GM19395 (cell line): Measurements from ENCODE around the gene GALNT5.
A peak's percentile ranks its signal among the peaks of the same experiment; 100 is the strongest.
"Not testable (repeated sequence)": the region's sequence is repeated elsewhere in the genome, so short reads cannot be mapped to it uniquely, and the experiment has no call there.

Experiments used
- ATAC-seq: cut with Tn5 transposase; IDR thresholded peaks from one replicate; pipeline ENCODE4 v1.9.1; 2021; ENCODE audit warnings: mild to moderate bottlenecking, moderate library complexity; ENCODE audit not compliant: unreplicated experiment

GALNT5 gene, protein sequence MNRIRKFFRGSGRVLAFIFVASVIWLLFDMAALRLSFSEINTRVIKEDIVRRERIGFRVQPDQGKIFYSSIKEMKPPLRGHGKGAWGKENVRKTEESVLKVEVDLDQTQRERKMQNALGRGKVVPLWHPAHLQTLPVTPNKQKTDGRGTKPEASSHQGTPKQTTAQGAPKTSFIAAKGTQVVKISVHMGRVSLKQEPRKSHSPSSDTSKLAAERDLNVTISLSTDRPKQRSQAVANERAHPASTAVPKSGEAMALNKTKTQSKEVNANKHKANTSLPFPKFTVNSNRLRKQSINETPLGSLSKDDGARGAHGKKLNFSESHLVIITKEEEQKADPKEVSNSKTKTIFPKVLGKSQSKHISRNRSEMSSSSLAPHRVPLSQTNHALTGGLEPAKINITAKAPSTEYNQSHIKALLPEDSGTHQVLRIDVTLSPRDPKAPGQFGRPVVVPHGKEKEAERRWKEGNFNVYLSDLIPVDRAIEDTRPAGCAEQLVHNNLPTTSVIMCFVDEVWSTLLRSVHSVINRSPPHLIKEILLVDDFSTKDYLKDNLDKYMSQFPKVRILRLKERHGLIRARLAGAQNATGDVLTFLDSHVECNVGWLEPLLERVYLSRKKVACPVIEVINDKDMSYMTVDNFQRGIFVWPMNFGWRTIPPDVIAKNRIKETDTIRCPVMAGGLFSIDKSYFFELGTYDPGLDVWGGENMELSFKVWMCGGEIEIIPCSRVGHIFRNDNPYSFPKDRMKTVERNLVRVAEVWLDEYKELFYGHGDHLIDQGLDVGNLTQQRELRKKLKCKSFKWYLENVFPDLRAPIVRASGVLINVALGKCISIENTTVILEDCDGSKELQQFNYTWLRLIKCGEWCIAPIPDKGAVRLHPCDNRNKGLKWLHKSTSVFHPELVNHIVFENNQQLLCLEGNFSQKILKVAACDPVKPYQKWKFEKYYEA

DNA sequence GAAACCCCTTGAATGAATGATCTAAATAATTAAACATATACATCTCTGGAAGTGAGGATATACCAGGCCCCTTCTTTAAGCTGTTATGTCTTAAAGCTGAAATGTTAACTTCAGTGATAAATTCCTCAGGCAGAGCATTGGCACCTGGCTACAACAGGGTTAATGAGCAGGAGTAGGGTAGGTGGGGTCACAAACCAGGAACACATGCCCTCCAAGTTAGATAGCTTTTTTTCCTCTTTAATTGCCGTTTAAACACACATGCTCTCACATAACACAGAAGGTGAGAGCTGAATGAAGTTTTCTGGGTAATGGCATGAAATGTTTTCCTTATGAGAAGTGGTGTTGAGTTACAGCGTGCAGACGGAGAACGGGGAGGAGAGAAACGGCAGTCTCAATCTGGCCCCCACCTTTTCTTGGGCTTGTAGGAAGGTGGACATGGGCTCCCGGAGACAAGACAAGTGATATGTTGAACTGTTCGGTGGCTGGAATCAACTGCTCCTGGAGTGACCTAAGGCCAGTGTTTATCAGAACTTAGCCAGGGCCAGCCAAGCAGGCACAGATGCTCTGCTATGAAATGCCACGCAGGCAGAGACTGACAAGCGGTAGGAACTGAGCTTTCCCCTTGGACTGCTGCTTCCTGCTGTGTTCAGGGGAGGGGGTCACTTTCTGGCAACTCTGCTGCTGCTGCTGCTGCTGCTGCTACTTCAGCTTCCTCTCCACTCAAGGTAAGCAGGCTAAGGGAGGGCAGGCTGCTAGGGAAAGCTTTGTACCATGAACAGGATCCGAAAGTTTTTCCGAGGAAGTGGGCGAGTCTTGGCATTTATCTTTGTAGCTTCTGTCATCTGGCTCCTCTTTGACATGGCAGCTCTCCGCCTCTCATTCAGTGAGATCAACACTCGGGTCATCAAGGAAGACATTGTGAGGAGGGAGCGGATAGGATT lies at the start of gene GALNT5:
GALNT5 (plus strand) TSS at position 394 of the 941 bp plus-strand sequence; CDS start at position 772, 378 bp downstream.
- ATAC-seq: no peak

DNA sequence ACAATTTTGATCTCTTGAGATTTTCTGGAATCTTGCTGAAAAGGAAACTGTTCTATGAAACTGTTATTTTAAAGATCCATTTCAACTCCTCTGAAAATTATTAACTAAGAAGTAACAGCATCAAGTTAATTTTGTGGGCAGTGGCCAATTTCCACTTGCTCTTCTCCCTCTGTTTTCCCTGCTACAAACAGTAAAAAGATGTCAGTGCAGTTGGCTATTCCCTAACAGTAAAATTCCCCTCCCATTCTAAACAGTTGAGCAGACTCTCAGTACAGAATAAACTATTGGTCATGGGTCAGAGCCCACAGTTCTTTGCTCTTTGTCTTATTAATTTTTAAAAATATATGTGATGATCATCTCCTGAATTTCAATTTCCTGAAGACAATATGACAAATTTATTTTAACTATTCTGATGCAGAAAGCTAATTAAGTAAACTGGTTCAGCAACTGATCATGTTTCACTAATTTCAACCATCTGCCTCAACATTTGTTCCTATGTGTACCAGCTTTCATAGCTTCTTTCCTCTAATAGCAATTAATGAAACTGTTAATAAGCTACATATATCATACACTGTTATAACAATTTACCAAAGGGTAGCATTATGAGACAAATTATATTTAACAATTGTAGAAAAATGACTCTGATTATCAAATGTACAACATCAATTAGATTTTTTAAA lies 41.1 kb upstream of the GALNT5 start:
- no peak for ATAC-seq

DNA sequence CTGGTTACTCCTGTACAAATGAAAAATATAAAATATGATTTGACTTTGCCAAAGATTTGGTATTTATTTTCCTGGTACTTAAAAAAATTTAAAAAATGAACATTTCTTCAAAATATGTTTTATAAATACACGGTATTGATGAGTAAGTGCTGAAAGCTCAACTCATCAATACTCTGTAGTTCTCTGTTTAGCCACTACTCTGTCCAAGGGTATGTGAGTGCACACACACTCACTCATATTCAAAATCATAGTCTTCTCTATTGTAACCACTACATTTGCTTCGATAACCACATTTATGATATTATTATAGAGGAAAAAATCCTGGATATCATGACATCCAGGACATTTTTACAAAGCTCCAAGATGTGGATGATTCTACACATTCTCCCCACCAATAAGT lies 40.1 kb upstream of the GALNT5 start:
- ATAC-seq: no peak

DNA sequence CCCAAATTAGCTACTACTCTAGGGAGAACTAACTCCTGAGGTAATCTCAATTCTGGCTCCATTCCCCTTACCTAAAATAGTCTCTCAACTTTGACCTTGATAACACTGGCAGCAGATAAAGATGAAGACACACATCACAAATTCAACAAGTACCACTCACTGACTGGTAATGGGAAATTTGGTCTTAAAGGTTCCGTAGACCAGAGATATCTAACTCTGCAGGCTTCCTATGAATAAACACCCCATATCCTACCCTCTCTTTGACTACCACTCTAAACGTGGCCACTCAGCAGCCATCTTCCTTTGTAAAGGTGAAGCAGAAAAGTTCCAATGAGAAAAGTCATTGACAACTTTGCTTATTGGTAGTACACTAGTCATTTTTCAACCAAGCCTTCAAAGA lies 38.6 kb upstream of the GALNT5 start:
- ATAC-seq: no peak

DNA sequence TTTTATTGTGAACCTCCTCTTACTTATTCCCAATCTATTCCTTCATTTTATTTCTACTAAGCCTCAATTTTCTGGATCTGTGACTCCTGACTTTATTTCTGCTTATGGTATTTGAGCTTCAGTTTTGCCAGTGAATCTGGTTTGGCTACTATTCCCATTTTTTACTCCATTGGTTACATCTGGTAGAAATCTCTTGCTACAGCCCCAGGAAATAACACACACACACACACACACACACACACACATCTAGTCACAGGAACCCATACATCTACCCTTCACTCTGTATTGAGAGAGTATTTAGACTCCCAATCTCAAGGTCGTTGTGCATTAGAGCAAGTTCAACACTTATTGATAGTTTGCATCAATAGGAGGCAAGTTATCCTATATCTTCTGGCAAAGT lies 37.0 kb upstream of the GALNT5 start:
- no peak for ATAC-seq

DNA sequence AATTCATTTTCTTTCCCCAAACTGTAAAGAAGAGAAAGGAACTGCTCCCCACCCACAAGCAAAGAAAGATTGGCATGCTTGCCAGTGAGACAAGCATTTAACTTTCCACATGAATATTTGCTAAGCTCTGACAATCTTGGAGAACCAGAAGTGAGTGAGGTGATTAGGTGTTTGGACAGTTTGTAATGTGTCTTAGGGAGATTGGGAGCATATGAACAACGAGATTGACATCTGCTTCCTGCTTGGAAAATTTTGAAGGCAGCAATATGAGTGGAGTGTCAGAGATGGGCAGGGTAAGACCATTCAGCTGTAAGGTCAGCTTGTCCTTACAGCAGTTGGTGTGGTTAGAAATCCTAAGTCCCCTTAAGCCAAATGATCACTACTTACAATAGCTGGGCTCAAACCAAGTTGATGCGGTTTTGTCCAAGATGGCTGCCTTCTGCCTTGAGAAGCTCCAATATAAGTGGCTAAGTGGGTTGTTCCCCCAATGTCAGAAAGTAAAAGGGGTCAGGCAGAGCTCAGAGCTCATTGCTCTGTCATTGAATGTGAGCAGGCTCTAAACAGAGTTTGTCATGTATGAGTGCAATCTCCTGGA lies 36.0 kb upstream of the GALNT5 start:
- ATAC-seq: no peak

DNA sequence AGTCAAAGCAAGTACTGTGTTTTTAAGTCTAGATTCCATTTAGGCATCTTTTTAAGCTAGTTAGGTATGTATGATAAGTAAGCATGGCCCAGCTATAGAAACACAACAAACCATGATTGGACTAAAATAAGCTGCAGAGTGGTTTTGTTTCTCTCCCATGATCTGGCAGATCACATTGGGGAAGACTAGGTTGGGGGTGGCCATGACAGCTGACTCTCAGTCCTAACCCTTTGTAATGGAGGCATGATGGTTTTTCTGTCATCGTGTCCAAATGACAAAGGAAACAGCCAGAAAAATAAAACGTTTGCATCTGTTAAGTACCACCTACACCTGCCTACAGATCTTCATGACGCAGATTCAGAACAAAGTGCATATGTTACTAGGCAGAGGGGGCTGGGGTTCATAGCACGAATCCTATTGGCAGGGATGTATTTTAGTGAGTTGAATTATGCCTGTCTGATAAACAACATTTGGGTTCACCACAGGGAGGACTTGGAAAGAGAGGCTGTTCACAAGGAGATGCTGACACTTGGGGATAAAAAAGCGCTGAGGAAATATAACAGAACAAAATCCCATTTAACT lies 33.8 kb upstream of the GALNT5 start:
- no peak for ATAC-seq

DNA sequence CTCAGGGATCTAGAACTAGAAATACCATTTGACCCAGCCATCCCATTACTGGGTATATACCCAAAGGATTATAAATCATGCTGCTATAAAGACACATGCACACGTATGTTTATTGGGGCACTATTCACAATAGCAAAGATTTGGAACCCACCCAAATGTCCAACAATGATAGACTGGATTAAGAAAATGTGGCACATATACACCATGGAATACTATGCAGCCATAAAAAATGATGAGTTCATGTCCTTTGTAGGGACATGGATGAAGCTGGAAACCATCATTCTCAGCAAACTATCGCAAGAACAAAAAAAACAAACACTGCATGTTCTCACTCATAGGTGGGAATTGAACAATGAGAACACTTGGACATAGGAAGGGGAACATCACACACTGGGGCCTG lies 33.1 kb upstream of the GALNT5 start:
- ATAC-seq: not testable (repeated sequence)

DNA sequence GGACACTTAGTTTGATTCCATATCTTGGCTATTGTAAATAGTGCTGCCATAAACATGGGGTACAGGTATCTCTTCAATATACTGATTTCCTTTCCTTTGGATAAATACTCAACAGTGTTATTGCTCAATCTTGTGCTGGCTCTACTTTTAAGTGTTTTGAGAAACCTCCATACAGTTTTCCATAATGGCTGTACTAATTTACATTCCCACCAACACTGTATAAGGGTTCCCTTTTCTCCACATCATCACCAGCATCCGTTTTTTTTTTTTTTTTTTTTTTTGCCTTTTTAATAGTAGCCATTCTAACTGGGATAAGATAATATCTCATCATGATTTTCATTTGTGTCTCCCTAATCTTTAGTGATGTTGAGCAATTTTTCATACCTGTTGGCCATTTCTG lies 29.9 kb upstream of the GALNT5 start:
- no peak for ATAC-seq

DNA sequence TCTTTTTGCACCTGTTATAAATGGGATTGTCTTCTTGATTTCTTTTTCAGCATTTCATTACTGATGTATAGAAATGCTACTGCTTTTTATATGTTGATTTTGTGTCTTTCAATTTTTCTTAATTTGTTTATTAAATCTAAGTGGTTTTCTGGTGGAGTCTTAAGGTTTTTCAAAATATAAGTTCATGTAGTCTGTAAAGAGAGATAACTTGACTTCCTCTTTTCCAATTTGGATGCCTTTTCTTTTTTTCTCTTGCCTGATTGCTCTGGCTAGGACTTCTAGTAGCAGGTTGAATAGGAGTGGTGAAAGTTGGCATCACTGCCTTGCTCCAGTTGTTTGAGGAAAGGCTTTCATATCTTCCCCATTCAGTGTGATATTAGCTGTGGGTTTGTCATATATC lies 28.6 kb upstream of the GALNT5 start:
- ATAC-seq: no peak

DNA sequence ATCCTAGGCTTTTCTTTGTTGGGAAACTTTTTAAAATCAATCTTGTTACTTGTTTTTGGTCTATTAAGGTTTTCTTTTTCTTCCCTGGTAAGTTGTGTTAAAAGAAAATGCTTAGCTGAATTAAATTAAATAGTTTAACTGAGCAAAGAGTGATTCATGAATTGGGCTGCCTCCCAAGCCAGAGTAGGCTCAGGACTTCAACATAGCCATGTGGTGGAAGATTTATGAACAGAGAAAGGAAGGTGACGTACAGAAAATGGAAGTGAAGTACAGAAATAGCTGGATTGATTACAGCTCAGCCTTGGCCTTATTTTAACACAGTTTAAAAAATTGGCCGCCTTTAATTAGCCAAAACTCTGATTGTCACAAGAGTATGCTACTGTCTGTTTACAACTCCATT lies 27.9 kb upstream of the GALNT5 start:
- ATAC-seq: no peak

DNA sequence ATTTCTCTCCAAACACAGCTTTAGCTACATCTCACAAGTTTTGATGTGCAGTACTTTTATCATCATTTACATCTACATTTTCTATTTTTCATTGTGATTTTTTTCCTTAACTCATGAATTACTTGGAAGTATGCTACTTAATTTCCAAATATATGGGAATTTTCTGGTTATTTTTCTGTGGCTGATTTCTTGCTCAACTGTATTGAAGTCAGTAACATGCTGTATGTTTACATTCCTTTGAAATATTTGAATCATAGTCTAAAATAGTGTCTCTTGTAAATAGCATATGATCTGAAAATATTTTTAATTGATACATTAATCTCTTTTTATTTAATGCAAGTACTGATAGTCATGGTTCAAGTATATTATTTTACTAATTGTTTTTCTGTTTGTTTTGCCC lies 26.0 kb upstream of the GALNT5 start:
- ATAC-seq: no peak

DNA sequence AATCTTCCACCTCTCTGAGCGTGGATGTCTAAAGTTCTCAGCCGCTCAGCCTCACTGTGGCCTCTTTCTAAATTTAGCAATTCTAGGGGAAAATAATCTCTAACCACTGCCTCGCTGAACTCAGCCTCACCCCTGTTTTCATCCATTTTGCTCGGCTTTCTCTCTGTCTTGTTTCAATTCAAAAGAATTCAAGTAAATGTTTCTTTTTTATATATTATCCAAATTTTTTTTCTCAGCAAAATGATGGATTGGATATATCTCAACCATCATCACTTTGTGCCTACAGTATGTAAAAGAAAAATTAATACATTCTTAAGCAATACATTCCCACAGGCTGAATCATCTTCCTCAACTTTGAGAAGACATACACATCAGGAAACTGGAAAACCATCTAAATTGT lies 24.0 kb upstream of the GALNT5 start:
- no peak for ATAC-seq

DNA sequence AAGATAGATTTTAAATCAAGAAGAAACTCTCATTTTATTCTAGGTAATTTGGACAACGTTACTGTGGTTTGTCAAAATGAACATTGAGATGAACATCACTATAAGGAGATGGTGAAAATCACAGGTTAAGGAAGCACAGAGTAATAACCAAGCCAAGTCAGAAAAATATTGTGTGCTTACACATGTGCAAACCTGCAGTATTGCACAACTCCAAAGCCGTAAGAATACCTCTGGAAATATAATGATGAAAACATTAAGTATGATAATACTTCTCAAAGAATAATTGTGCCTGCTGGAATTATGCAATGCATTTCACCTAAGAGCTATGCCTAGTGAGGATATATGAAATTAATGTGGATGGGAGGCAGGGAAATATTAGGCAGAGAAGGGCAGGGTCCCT lies 21.1 kb upstream of the GALNT5 start:
- no peak for ATAC-seq

DNA sequence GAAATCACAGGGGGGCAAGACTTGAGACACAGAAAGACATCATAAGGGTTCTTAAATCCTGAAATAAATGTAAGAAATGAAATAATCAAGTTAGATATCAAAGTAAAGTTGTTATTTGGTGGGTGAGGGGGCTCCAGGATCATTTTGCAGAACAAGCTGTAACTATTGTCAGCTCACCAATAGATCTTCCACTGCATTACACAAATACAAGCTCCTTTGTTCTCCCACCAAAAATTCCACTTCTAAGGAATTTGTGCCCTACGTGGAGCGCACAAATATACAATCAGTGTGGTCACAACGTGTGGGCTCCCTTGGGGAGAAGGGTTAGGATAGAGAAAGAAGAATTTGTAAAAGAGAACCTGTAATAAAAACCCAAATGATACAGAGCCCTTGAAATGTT lies 19.2 kb upstream of the GALNT5 start:
- ATAC-seq: no peak

DNA sequence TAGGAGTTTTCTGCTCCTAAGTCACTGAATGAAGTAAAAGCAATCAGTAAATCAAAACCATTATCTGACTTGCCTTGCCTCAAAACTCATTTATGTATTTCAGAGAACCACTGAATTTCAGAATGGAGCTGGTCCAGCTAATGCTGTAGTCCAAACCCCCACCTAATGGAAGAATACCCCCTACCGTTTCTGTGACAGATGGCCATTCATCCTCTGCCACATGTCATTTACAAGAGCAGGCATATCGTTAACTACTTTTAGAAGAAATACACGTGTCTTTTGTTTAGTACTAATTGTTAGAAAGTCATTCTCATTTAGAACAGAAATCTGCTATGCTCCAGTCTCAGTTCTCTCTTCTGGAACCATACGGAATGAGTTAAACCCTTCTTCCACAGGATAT lies 12.8 kb upstream of the GALNT5 start:
- no peak for ATAC-seq

DNA sequence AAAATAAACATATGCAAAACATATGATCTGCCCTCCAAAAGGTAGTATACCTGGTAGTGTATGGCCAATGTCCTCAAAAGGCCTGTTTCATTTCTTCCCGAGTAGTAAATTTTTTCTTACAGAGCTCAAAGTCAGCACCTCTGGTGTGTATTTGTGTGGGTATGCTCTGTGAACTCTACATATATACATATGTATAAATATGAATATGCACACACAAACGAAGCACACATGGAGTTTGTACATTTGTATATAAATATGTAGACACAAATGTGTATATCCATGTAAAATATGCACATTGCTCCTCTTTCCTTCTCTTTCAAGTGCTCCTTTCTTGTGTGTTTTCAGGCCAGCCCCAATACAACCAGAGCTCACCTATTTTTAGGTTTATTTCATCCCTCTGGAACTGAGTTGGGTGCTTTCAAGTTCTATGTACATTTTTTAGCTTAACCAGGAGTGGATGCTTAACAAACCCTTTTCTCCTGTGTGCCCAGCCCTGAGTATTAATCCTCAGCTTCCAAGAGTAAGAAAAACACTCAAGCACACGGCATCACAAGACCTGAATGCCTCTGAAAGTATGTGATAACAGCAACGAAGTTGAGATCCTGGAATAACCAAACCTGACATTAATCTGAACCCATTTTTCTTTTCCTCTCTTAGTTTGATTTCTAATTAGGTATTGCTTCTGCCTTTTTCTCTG lies 12.2 kb upstream of the GALNT5 start:
- ATAC-seq: no peak

DNA sequence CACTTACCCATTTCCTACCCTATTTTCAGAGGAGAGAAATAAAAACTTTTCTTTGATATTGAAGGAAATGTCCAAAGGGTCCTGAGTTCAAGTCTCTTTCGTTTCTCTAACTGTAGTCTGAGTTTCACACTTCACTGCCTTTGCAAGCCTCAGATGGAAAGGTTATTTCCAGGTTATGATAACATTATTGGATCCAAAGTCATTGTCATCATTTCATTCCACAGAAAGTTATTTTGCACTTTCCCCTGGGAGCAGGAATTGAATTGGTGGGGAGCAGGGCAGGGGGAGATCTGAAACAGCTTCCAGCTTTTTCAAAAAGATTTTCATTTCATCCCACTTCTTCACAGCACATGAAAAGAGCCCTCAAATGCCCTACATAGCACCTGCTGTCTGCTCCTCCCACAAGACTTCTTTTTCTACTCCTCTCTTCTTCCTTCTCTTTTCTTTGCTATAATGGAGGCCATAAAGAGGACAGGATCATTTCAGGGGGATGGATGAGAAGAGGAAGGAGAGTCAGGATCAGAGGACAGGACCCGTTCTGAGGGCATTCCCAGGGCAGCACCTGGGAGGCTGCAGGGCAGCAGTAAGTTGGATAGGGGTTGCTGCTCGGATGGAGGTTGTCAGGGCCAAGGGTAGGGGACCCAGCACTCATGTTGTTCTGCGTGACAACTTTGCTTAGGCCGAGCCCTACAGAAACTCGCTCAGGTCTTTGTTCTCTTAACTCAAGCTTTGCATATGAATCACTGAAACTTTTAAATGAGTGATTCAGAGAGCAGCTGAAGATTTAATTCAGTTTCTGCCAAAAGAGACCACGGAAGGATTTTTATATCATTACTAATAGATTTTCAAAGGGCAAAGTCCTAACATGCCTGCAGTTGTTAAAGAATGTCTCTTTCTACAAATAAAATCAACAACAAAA lies 11.4 kb upstream of the GALNT5 start:
- peak; percentile 98 for ATAC-seq
